ENCODE measurements around the gene MEA1.

The MEA1 gene

GRCh38 chr6:43037706-43038105 lies 24.0 kb upstream of the MEA1 start:
- H3K4me3 ChIP-seq (ENCODE audit: low read length), result no peak overlapping the region
- DNase-seq (ENCODE audit: low read depth), result no peak
- no peak for TF ChIP-seq CTCF (conservative IDR thresholded peaks at IDR 0.05; ENCODE audit: low read length)

- H3K4me3 ChIP-seq (ENCODE audit: low read length), result no peak overlapping the region
- DNase-seq (ENCODE audit: low read depth), result no peak
- TF ChIP-seq CTCF (conservative IDR thresholded peaks at IDR 0.05; ENCODE audit: low read length), result no peak
Measured at GRCh38 chr6:43037197-43037596, 23.5 kb upstream of the MEA1 start.

GRCh38 chr6:43036712-43037111 lies 23.0 kb upstream of the MEA1 start:
- no peak overlapping the region for H3K4me3 ChIP-seq (ENCODE audit: low read length)
- TF ChIP-seq CTCF (conservative IDR thresholded peaks at IDR 0.05; ENCODE audit: low read length), result no peak
- DNase-seq (ENCODE audit: low read depth), result no peak

- DNase-seq (ENCODE audit: low read depth), result no peak
- TF ChIP-seq CTCF (conservative IDR thresholded peaks at IDR 0.05; ENCODE audit: low read length), result no peak
- H3K4me3 ChIP-seq (ENCODE audit: low read length), result no peak overlapping the region
Measured at GRCh38 chr6:43035495-43036194, 21.9 kb upstream of the MEA1 start.

GRCh38 chr6:43034190-43034525 lies 20.4 kb upstream of the MEA1 start:
- no peak for DNase-seq (ENCODE audit: low read depth)
- TF ChIP-seq CTCF (conservative IDR thresholded peaks at IDR 0.05; ENCODE audit: low read length), result no peak

GRCh38 chr6:43033496-43034189 lies 19.9 kb upstream of the MEA1 start:
- DNase-seq (ENCODE audit: low read depth), result no peak
- no peak overlapping the region for H3K4me3 ChIP-seq (ENCODE audit: low read length)
- TF ChIP-seq CTCF (conservative IDR thresholded peaks at IDR 0.05; ENCODE audit: low read length), result no peak

More at GRCh38 chr6:43034190-43034525, 20.4 kb upstream of the MEA1 start:
- no peak overlapping the region for H3K4me3 ChIP-seq (ENCODE audit: low read length)

GRCh38 chr6:43032326-43032725 lies 18.6 kb upstream of the MEA1 start:
- no peak overlapping the region for H3K4me3 ChIP-seq (ENCODE audit: low read length)
- DNase-seq (ENCODE audit: low read depth), result no peak

More at GRCh38 chr6:43032326-43032725, 18.6 kb upstream of the MEA1 start:
- no peak for TF ChIP-seq CTCF (conservative IDR thresholded peaks at IDR 0.05; ENCODE audit: low read length)

Data from AG10803 (cell line).